Osteocyte (in vitro differentiated cells): ENCODE results near the gene PLRG1. TPM values are rescaled to one million over a fixed set of nuclear protein-coding genes. Genes with fewer than 3 reads are reported as not detected.

Experiments used
- DNase-seq: peaks from one replicate; pipeline ENCODE4 v3.0.0; 2021; ENCODE audit warnings: mixed read lengths; ENCODE audit not compliant: unreplicated experiment; ENCODE audit errors: extremely low spot score
- H3K27ac Mint-ChIP-seq: one replicate; pipeline ENCODE4 v1.8.0; 2021; ENCODE audit warnings: mild to moderate bottlenecking, mixed read lengths; ENCODE audit not compliant: unreplicated experiment
- H3K27me3 Mint-ChIP-seq: one replicate; pipeline ENCODE4 v1.8.0; 2021; ENCODE audit warnings: mixed read lengths; ENCODE audit not compliant: unreplicated experiment
- H3K36me3 Mint-ChIP-seq: one replicate; pipeline ENCODE4 v1.8.0; 2021; ENCODE audit warnings: mixed read lengths; ENCODE audit not compliant: unreplicated experiment
- H3K4me1 Mint-ChIP-seq: one replicate; pipeline ENCODE4 v1.8.0; 2021; ENCODE audit warnings: mixed read lengths; ENCODE audit not compliant: unreplicated experiment
- H3K4me3 Mint-ChIP-seq: one replicate; pipeline ENCODE4 v1.8.0; 2021; ENCODE audit warnings: mild to moderate bottlenecking, moderate library complexity, mixed read lengths; ENCODE audit not compliant: unreplicated experiment
- H3K9me3 Mint-ChIP-seq: one replicate; pipeline ENCODE4 v1.8.0; 2021; ENCODE audit warnings: mixed read lengths; ENCODE audit not compliant: unreplicated experiment
- total RNA-seq: library from RNA; stranded (reverse); gene quantifications from 2 replicates; pipeline ENCODE4 v1.2.1, GENCODE V29; 2021
- TF ChIP-seq, protein P1 (sequence below): fragments of 200-600 bp; sonication (generic); IDR thresholded peaks from 2 replicates; pipeline ENCODE4 v1.5.0; 2021; ENCODE audit warnings: antibody characterized with exemption, mild to moderate bottlenecking, moderate library complexity

Gene PLRG1
- total RNA-seq, 1 donor from 2014 or later: 82.1 TPM

GRCh38 chr4:154573190-154573870, 23.1 kb upstream of the PLRG1 start:
- Mint-ChIP-seq H3K27ac (no peak overlapping the region), H3K27me3 (peaks cover 10% of the 10 kb centered on the region), H3K4me3 (no peak overlapping the region), H3K9me3 (no peaks in the 10 kb centered on the region), H3K4me1 (no peaks in the 10 kb centered on the region), H3K36me3 (no peaks in the 10 kb centered on the region)
- TF ChIP-seq, protein P1, sequence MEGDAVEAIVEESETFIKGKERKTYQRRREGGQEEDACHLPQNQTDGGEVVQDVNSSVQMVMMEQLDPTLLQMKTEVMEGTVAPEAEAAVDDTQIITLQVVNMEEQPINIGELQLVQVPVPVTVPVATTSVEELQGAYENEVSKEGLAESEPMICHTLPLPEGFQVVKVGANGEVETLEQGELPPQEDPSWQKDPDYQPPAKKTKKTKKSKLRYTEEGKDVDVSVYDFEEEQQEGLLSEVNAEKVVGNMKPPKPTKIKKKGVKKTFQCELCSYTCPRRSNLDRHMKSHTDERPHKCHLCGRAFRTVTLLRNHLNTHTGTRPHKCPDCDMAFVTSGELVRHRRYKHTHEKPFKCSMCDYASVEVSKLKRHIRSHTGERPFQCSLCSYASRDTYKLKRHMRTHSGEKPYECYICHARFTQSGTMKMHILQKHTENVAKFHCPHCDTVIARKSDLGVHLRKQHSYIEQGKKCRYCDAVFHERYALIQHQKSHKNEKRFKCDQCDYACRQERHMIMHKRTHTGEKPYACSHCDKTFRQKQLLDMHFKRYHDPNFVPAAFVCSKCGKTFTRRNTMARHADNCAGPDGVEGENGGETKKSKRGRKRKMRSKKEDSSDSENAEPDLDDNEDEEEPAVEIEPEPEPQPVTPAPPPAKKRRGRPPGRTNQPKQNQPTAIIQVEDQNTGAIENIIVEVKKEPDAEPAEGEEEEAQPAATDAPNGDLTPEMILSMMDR: no peak
- no peak for DNase-seq

DNA sequence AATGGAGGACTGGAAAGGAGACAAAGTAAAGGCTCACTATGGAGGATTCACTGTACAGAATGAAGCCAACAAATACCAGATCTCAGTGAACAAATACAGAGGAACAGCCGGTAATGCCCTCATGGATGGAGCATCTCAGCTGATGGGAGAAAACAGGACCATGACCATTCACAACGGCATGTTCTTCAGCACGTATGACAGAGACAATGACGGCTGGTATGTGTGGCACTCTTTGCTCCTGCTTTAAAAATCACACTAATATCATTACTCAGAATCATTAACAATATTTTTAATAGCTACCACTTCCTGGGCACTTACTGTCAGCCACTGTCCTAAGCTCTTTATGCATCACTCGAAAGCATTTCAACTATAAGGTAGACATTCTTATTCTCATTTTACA, 19.4 kb upstream of the PLRG1 start:
- no peaks in the 10 kb centered on the region for H3K9me3 Mint-ChIP-seq
- H3K4me1 Mint-ChIP-seq: no peaks in the 10 kb centered on the region
- TF ChIP-seq, protein P1: no peak
- H3K27me3 Mint-ChIP-seq: peaks cover 12% of the 10 kb centered on the region
- H3K27ac Mint-ChIP-seq: no peak overlapping the region
- no peak for DNase-seq
- no peaks in the 10 kb centered on the region for H3K36me3 Mint-ChIP-seq
- H3K4me3 Mint-ChIP-seq: no peak overlapping the region

GRCh38 chr4:154569028-154569427, 18.8 kb upstream of the PLRG1 start:
- H3K4me1 Mint-ChIP-seq: no peaks in the 10 kb centered on the region
- peaks cover 12% of the 10 kb centered on the region for H3K27me3 Mint-ChIP-seq
- H3K27ac Mint-ChIP-seq: no peak overlapping the region
- no peak for DNase-seq
- TF ChIP-seq, protein P1: no peak
- no peaks in the 10 kb centered on the region for H3K36me3 Mint-ChIP-seq
- no peak overlapping the region for H3K4me3 Mint-ChIP-seq
- no peaks in the 10 kb centered on the region for H3K9me3 Mint-ChIP-seq

DNA sequence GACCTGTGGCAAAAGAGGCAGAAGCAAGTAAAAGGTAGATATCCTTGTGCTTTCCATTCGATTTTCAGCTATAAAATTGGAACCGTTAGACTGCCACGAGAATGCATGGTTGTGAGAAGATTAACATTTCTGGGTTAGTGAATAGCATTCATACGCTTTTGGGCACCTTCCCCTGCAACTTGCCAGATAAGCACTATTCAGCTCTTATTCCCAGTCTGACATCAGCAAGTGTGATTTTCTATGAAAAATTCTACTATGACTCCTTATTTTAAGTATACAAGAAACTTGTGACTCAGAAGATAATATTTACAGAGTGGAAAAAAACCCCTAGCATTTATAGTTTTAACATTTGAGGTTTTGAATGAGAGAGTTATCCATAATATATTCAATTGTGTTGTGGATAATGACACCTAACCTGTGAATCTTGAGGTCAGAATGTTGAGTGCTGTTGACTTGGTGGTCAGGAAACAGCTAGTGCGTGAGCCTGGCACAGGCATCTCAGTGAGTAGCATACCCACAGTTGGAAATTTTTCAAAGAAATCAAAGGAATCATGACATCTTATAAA, 16.5 kb upstream of the PLRG1 start:
- H3K4me3 Mint-ChIP-seq: no peak overlapping the region
- H3K27ac Mint-ChIP-seq: no peak overlapping the region

GRCh38 chr4:154565704-154566103, 15.5 kb upstream of the PLRG1 start:
- DNase-seq: no peak
- no peak overlapping the region for H3K27ac Mint-ChIP-seq
- no peaks in the 10 kb centered on the region for H3K9me3 Mint-ChIP-seq
- H3K27me3 Mint-ChIP-seq: peaks cover 19% of the 10 kb centered on the region
- TF ChIP-seq, protein P1: no peak
- H3K4me1 Mint-ChIP-seq: no peaks in the 10 kb centered on the region
- no peaks in the 10 kb centered on the region for H3K36me3 Mint-ChIP-seq
- H3K4me3 Mint-ChIP-seq: no peak overlapping the region

More for the DNA sequence above, 16.5 kb upstream of the PLRG1 start:
- Mint-ChIP-seq H3K36me3 (no peaks in the 10 kb centered on the region), H3K27me3 (peaks cover 17% of the 10 kb centered on the region), H3K4me1 (no peaks in the 10 kb centered on the region), H3K9me3 (no peaks in the 10 kb centered on the region)
- TF ChIP-seq, protein P1: no peak
- no peak for DNase-seq
